ENCODE results near the gene SYT2. TPM values are rescaled to one million over a fixed set of nuclear protein-coding genes. Genes with fewer than 3 reads are reported as not detected.
A peak's percentile ranks its signal among the peaks of the same experiment; 100 is the strongest.

The SYT2 gene
- total and polyA plus RNA-seq, 9 of the 15 experiments (the other 6 are each of a cell fraction or from before 2014, with no cell fraction given): not detected

DNA sequence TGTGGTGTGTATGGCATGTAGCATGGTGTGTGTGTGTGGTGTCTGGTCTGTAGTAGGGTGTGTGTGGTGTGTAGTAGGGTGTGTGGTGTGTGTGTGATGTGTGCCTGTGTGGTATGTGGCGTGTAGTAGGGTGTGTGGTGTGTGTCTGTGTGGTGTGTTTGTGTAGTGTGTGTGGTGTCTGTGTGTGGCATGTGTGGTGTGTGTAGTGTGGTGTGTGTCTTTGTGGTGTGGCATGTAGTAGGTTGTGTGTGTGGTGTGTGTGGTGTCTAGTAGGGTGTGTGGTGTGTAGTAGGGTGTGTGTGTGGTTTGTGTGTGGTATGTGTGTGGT lies 85.5 kb downstream of the SYT2 start (continued):
- TF ChIP-seq, protein P1, sequence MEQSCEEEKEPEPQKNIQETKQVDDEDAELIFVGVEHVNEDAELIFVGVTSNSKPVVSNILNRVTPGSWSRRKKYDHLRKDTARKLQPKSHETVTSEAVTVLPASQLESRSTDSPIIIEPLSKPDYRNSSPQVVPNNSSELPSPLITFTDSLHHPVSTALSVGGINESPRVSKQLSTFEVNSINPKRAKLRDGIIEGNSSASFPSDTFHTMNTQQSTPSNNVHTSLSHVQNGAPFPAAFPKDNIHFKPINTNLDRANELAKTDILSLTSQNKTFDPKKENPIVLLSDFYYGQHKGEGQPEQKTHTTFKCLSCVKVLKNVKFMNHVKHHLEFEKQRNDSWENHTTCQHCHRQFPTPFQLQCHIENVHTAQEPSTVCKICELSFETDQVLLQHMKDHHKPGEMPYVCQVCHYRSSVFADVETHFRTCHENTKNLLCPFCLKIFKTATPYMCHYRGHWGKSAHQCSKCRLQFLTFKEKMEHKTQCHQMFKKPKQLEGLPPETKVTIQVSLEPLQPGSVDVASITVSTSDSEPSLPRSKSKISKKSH (CRISPR knock-in tag; IDR thresholded peaks at IDR 0.05): no peak
- TF ChIP-seq FOXA1 (IDR thresholded peaks at IDR 0.05; ENCODE audit: borderline replicate concordance): no peak
- no peak for TF ChIP-seq KHSRP (IDR thresholded peaks at IDR 0.05)
- TF ChIP-seq, protein P2, sequence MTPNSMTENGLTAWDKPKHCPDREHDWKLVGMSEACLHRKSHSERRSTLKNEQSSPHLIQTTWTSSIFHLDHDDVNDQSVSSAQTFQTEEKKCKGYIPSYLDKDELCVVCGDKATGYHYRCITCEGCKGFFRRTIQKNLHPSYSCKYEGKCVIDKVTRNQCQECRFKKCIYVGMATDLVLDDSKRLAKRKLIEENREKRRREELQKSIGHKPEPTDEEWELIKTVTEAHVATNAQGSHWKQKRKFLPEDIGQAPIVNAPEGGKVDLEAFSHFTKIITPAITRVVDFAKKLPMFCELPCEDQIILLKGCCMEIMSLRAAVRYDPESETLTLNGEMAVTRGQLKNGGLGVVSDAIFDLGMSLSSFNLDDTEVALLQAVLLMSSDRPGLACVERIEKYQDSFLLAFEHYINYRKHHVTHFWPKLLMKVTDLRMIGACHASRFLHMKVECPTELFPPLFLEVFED (CRISPR knock-in tag; conservative IDR thresholded peaks at IDR 0.05): peak; percentile 54; the same call in 1 of the 2 replicates
- TF ChIP-seq ZFX (CRISPR knock-in tag; IDR thresholded peaks at IDR 0.05): no peak
- TF ChIP-seq TBL1XR1 (IDR thresholded peaks at IDR 0.05; ENCODE audit: low read length in 2 of 2): no peak
- TF ChIP-seq ZNF584 (CRISPR knock-in tag; IDR thresholded peaks at IDR 0.05; ENCODE audit: low read depth): no peak
- TF ChIP-seq, protein P3, sequence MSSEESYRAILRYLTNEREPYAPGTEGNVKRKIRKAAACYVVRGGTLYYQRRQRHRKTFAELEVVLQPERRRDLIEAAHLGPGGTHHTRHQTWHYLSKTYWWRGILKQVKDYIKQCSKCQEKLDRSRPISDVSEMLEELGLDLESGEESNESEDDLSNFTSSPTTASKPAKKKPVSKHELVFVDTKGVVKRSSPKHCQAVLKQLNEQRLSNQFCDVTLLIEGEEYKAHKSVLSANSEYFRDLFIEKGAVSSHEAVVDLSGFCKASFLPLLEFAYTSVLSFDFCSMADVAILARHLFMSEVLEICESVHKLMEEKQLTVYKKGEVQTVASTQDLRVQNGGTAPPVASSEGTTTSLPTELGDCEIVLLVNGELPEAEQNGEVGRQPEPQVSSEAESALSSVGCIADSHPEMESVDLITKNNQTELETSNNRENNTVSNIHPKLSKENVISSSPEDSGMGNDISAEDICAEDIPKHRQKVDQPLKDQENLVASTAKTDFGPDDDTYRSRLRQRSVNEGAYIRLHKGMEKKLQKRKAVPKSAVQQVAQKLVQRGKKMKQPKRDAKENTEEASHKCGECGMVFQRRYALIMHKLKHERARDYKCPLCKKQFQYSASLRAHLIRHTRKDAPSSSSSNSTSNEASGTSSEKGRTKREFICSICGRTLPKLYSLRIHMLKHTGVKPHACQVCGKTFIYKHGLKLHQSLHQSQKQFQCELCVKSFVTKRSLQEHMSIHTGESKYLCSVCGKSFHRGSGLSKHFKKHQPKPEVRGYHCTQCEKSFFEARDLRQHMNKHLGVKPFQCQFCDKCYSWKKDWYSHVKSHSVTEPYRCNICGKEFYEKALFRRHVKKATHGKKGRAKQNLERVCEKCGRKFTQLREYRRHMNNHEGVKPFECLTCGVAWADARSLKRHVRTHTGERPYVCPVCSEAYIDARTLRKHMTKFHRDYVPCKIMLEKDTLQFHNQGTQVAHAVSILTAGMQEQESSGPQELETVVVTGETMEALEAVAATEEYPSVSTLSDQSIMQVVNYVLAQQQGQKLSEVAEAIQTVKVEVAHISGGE (CRISPR knock-in tag; IDR thresholded peaks at IDR 0.05): no peak
- TF ChIP-seq CBX1 (IDR thresholded peaks at IDR 0.05; ENCODE audit: low read depth): peak; percentile 52; the same call in 1 of the 2 replicates
- TF ChIP-seq ARNT (IDR thresholded peaks at IDR 0.05): no peak
- TF ChIP-seq NCOA4 (IDR thresholded peaks at IDR 0.05; ENCODE audit: partially characterized antibody): no peak
- TF ChIP-seq, protein P4, sequence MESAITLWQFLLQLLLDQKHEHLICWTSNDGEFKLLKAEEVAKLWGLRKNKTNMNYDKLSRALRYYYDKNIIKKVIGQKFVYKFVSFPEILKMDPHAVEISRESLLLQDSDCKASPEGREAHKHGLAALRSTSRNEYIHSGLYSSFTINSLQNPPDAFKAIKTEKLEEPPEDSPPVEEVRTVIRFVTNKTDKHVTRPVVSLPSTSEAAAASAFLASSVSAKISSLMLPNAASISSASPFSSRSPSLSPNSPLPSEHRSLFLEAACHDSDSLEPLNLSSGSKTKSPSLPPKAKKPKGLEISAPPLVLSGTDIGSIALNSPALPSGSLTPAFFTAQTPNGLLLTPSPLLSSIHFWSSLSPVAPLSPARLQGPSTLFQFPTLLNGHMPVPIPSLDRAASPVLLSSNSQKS (CRISPR knock-in tag; IDR thresholded peaks at IDR 0.05): no peak
- TF ChIP-seq RBFOX2 (IDR thresholded peaks at IDR 0.05; ENCODE audit: low read depth, low read length): no peak
- TF ChIP-seq ZNF507 (tag; conservative IDR thresholded peaks at IDR 0.05): no peak
- no peak for TF ChIP-seq ZNF316 (IDR thresholded peaks at IDR 0.05)
- no peak for TF ChIP-seq C11orf30 (IDR thresholded peaks at IDR 0.05; ENCODE audit: low read depth)
- no peak for TF ChIP-seq SRSF9 (IDR thresholded peaks at IDR 0.05; ENCODE audit: borderline replicate concordance, low read depth, low read length)
- no peak for TF ChIP-seq HCFC1 (IDR thresholded peaks at IDR 0.05; ENCODE audit: low read depth, low read length)
- TF ChIP-seq SREBF1 (IDR thresholded peaks at IDR 0.05; ENCODE audit: borderline replicate concordance, low read depth, low read length): no peak
- TF ChIP-seq NCOA1 (IDR thresholded peaks at IDR 0.05; ENCODE audit: low read depth): no peak
- TF ChIP-seq SAP30 (IDR thresholded peaks at IDR 0.05; ENCODE audit: borderline replicate concordance, insufficient read depth, low read depth, low read length, poor library complexity, severe bottlenecking): no peak
- TF ChIP-seq MYNN (IDR thresholded peaks at IDR 0.05): no peak
- TF ChIP-seq MYNN (CRISPR knock-in tag; IDR thresholded peaks at IDR 0.05): no peak
